ENCODE results near the gene FOXP3. TPM values are rescaled to one million over a fixed set of nuclear protein-coding genes. Genes with fewer than 3 reads are reported as not detected.

The FOXP3 gene
- total and polyA plus RNA-seq, 2 experiments from 2014 or later: 0.11 to 0.28 TPM

GRCh38 chrX:49287665-49288064 lies 23.2 kb upstream of the FOXP3 start:
- Mint-ChIP-seq H3K27ac (no peak overlapping the region), H3K4me3 (no peak overlapping the region), H3K9me3 (no peaks in the 10 kb centered on the region), H3K4me1 (peaks cover 7% of the 10 kb centered on the region; the same call in 2 of the 3 replicates), H3K36me3 (ENCODE audit: low read depth) (peaks cover 2% of the 10 kb centered on the region; the same call in 2 of the 3 replicates), H3K27me3 (ENCODE audit: insufficient read depth, low read depth, poor library complexity) (peaks cover 5% of the 10 kb centered on the region)
- TF ChIP-seq NANOG (IDR thresholded peaks at IDR 0.05; ENCODE audit: borderline replicate concordance) (no peak), JUNB (IDR thresholded peaks at IDR 0.05; ENCODE audit: unreplicated experiment) (no peak), EZH2phosphoT487 (IDR thresholded peaks at IDR 0.05; ENCODE audit: unreplicated experiment) (no peak), CREB1 (CRISPR knock-in tag; IDR thresholded peaks at IDR 0.05; ENCODE audit: low read depth) (no peak), ZNF114 (CRISPR knock-in tag; IDR thresholded peaks at IDR 0.05) (no peak), EZH2 (IDR thresholded peaks at IDR 0.05; ENCODE audit: low read depth, unreplicated experiment) (no peak), ZNF462 (CRISPR knock-in tag; IDR thresholded peaks at IDR 0.05) (no peak), REST (IDR thresholded peaks at IDR 0.05; ENCODE audit: unreplicated experiment) (no peak), CTCF (conservative IDR thresholded peaks at IDR 0.05; ENCODE audit: low read depth in 2 of 2) (no peak), ETS1 (IDR thresholded peaks at IDR 0.05) (no peak), POLR2AphosphoS5 (IDR thresholded peaks at IDR 0.05; ENCODE audit: low read depth) (no peak), STAT1 (IDR thresholded peaks at IDR 0.05; ENCODE audit: unreplicated experiment) (no peak), ZNF331 (CRISPR knock-in tag; IDR thresholded peaks at IDR 0.05; ENCODE audit: low read depth) (no peak)
- no peak for ATAC-seq
- Histone ChIP-seq H3K36me3 (ENCODE audit: insufficient read depth) (no peaks in the 10 kb centered on the region), H3K27ac (ENCODE audit: low read depth) (no peak overlapping the region), H3K79me2 (replicated peaks; ENCODE audit: insufficient read depth) (no peaks in the 10 kb centered on the region), H4K20me1 (replicated peaks; ENCODE audit: insufficient read depth) (no peaks in the 10 kb centered on the region), H3K4me2 (no peak overlapping the region), H3K4me1 (ENCODE audit: insufficient read depth) (no peaks in the 10 kb centered on the region), H3K4me3 (no peak overlapping the region), H3F3A (replicated peaks; ENCODE audit: low read depth) (no peaks in the 10 kb centered on the region), H3K27me3 (ENCODE audit: insufficient read depth) (no peaks in the 10 kb centered on the region), H2AFZ (no peak overlapping the region), H3K9me2 (ENCODE audit: insufficient read depth) (no peaks in the 10 kb centered on the region)
- DNase-seq (ENCODE audit: low spot score): no peak
